Gastroesophageal sphincter (tissue), 3 donors: ENCODE results near the gene ARHGAP18.

Source experiments
- POLR2A ChIP-seq, 2 donors: fragments of 450-650 bp; IDR thresholded peaks; one replicate each; pipeline ENCODE4 v1.6.1; 2017; ENCODE audit warnings: antibody characterized with exemption in 2 of 2, mild to moderate bottlenecking in 2 of 2, moderate library complexity in 1 of 2
- POLR2AphosphoS5 ChIP-seq: sonication (generic); formaldehyde crosslinking; IDR thresholded peaks from one replicate; pipeline ENCODE4 v1.6.1; 2017; ENCODE audit warnings: antibody characterized with exemption
- TF ChIP-seq, protein P1 (sequence below), 4 experiments: fragments of 200-600 bp in 2 of 4; fragments of 450-650 bp in 2 of 4; sonication (generic) in 1 of 4; IDR thresholded peaks; one replicate each; pipeline ENCODE4 v1.5.1; 2017 to 2019; ENCODE audit warnings: antibody characterized with exemption in 4 of 4, mild to moderate bottlenecking in 2 of 4, moderate library complexity in 2 of 4

DNA sequence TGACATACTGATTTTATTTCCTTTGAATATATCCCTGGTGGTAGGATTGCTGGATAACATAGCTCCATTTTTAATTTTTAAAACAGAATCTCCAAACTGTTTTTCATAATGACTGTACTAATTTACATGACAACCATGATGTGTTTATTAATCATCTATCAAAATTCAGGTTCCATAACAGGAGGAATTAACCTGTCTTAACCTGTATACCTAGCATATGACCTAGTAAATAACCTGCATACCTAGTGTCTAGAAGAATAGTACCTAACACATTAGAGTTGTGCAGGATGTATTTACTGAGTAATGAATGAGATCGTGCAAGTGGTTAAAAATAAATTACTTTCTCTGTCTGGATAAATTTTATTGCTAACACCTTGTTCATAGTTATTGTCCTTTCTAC, 45.8 kb upstream of the ARHGAP18 start:
- TF ChIP-seq, protein P1, sequence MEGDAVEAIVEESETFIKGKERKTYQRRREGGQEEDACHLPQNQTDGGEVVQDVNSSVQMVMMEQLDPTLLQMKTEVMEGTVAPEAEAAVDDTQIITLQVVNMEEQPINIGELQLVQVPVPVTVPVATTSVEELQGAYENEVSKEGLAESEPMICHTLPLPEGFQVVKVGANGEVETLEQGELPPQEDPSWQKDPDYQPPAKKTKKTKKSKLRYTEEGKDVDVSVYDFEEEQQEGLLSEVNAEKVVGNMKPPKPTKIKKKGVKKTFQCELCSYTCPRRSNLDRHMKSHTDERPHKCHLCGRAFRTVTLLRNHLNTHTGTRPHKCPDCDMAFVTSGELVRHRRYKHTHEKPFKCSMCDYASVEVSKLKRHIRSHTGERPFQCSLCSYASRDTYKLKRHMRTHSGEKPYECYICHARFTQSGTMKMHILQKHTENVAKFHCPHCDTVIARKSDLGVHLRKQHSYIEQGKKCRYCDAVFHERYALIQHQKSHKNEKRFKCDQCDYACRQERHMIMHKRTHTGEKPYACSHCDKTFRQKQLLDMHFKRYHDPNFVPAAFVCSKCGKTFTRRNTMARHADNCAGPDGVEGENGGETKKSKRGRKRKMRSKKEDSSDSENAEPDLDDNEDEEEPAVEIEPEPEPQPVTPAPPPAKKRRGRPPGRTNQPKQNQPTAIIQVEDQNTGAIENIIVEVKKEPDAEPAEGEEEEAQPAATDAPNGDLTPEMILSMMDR (IDR thresholded peaks at IDR 0.05), result no peak
- TF ChIP-seq POLR2AphosphoS5 (no peak), POLR2A (IDR thresholded peaks at IDR 0.05) (no peak)
